ENCODE data around the gene TSPAN11.

- no peak for TF ChIP-seq CTCF (conservative IDR thresholded peaks at IDR 0.05; ENCODE audit: low read depth in 2 of 2)
- no peak for TF ChIP-seq EZH2 (IDR thresholded peaks at IDR 0.05; ENCODE audit: low read depth, unreplicated experiment)
- TF ChIP-seq POLR2AphosphoS5 (IDR thresholded peaks at IDR 0.05; ENCODE audit: low read depth), result no peak
- no peak for TF ChIP-seq STAT1 (IDR thresholded peaks at IDR 0.05; ENCODE audit: unreplicated experiment)
- no peak for TF ChIP-seq ZNF331 (CRISPR knock-in tag; IDR thresholded peaks at IDR 0.05; ENCODE audit: low read depth)
- TF ChIP-seq EZH2phosphoT487 (IDR thresholded peaks at IDR 0.05; ENCODE audit: unreplicated experiment), result no peak
- TF ChIP-seq, protein P1, sequence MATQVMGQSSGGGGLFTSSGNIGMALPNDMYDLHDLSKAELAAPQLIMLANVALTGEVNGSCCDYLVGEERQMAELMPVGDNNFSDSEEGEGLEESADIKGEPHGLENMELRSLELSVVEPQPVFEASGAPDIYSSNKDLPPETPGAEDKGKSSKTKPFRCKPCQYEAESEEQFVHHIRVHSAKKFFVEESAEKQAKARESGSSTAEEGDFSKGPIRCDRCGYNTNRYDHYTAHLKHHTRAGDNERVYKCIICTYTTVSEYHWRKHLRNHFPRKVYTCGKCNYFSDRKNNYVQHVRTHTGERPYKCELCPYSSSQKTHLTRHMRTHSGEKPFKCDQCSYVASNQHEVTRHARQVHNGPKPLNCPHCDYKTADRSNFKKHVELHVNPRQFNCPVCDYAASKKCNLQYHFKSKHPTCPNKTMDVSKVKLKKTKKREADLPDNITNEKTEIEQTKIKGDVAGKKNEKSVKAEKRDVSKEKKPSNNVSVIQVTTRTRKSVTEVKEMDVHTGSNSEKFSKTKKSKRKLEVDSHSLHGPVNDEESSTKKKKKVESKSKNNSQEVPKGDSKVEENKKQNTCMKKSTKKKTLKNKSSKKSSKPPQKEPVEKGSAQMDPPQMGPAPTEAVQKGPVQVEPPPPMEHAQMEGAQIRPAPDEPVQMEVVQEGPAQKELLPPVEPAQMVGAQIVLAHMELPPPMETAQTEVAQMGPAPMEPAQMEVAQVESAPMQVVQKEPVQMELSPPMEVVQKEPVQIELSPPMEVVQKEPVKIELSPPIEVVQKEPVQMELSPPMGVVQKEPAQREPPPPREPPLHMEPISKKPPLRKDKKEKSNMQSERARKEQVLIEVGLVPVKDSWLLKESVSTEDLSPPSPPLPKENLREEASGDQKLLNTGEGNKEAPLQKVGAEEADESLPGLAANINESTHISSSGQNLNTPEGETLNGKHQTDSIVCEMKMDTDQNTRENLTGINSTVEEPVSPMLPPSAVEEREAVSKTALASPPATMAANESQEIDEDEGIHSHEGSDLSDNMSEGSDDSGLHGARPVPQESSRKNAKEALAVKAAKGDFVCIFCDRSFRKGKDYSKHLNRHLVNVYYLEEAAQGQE (IDR thresholded peaks at IDR 0.05; ENCODE audit: unreplicated experiment), result no peak
- TF ChIP-seq, protein P2, sequence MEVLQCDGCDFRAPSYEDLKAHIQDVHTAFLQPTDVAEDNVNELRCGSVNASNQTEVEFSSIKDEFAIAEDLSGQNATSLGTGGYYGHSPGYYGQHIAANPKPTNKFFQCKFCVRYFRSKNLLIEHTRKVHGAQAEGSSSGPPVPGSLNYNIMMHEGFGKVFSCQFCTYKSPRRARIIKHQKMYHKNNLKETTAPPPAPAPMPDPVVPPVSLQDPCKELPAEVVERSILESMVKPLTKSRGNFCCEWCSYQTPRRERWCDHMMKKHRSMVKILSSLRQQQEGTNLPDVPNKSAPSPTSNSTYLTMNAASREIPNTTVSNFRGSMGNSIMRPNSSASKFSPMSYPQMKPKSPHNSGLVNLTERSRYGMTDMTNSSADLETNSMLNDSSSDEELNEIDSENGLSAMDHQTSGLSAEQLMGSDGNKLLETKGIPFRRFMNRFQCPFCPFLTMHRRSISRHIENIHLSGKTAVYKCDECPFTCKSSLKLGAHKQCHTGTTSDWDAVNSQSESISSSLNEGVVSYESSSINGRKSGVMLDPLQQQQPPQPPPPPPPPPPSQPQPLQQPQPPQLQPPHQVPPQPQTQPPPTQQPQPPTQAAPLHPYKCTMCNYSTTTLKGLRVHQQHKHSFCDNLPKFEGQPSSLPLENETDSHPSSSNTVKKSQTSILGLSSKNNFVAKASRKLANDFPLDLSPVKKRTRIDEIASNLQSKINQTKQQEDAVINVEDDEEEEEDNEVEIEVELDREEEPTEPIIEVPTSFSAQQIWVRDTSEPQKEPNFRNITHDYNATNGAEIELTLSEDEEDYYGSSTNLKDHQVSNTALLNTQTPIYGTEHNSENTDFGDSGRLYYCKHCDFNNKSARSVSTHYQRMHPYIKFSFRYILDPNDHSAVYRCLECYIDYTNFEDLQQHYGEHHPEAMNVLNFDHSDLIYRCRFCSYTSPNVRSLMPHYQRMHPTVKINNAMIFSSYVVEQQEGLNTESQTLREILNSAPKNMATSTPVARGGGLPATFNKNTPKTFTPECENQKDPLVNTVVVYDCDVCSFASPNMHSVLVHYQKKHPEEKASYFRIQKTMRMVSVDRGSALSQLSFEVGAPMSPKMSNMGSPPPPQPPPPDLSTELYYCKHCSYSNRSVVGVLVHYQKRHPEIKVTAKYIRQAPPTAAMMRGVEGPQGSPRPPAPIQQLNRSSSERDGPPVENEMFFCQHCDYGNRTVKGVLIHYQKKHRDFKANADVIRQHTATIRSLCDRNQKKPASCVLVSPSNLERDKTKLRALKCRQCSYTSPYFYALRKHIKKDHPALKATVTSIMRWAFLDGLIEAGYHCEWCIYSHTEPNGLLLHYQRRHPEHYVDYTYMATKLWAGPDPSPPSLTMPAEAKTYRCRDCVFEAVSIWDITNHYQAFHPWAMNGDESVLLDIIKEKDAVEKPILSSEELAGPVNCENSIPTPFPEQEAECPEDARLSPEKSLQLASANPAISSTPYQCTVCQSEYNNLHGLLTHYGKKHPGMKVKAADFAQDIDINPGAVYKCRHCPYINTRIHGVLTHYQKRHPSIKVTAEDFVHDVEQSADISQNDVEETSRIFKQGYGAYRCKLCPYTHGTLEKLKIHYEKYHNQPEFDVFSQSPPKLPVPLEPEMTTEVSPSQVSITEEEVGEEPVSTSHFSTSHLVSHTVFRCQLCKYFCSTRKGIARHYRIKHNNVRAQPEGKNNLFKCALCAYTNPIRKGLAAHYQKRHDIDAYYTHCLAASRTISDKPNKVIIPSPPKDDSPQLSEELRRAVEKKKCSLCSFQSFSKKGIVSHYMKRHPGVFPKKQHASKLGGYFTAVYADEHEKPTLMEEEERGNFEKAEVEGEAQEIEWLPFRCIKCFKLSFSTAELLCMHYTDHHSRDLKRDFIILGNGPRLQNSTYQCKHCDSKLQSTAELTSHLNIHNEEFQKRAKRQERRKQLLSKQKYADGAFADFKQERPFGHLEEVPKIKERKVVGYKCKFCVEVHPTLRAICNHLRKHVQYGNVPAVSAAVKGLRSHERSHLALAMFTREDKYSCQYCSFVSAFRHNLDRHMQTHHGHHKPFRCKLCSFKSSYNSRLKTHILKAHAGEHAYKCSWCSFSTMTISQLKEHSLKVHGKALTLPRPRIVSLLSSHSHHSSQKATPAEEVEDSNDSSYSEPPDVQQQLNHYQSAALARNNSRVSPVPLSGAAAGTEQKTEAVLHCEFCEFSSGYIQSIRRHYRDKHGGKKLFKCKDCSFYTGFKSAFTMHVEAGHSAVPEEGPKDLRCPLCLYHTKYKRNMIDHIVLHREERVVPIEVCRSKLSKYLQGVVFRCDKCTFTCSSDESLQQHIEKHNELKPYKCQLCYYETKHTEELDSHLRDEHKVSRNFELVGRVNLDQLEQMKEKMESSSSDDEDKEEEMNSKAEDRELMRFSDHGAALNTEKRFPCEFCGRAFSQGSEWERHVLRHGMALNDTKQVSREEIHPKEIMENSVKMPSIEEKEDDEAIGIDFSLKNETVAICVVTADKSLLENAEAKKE (CRISPR knock-in tag; IDR thresholded peaks at IDR 0.05), result no peak
- TF ChIP-seq CREB1 (CRISPR knock-in tag; IDR thresholded peaks at IDR 0.05; ENCODE audit: low read depth), result no peak
Measured at GRCh38 chr12:30928356-30929244, 2.1 kb downstream of the TSPAN11 start.

Measured in GM23338 (cell line).